Ammon's horn (tissue), 1 donor: ENCODE measurements around the gene TNS1.
A peak's percentile ranks its signal among the peaks of the same experiment; 100 is the strongest.

Experiments
- DNase-seq: peaks from one replicate; pipeline ENCODE4 v3.0.0-alpha.2; 2016; ENCODE audit warnings: low spot score

Gene TNS1

DNA sequence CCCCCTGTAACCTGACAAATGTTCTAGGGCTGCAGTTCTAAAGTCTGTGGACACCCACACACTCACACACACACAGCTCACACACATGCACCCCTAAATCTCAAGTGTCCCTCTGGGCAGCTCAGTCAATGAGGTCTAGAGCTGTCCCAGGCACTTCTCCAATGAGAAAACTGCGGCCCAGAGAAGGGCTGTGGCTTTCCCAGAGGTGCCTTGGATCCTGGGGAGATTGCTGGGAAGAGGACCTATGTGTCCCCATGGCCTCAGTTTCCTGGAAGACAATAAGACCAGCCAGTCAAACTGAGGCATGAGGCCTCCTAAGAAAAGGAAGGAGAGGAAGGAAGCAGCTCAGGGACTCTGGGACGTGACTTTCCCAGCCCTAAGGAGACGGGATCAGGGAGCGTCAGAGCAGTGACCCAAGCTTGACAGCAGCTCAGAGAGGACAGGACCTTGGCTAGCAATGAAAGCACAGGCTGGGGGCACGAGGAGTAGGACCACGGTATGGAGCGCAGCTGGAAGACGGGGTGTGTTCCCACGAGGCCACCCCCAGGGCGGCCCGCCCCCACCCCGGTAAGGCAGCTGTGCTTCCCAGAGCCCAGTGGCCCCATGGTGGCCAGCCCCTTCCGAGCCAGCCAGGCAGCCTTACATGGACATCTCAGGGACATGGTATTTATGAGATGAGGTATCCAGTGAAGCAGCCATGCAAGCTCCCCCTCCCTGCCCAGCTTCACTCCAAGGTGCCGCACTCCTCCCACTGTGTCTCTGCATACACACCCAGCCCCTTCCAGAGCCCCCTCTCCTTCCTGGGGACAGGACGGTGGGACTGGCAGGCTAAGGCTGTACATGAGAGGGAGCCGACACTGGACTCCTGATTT lies 46.0 kb downstream of the TNS1 start:
- DNase-seq = no peak

DNA sequence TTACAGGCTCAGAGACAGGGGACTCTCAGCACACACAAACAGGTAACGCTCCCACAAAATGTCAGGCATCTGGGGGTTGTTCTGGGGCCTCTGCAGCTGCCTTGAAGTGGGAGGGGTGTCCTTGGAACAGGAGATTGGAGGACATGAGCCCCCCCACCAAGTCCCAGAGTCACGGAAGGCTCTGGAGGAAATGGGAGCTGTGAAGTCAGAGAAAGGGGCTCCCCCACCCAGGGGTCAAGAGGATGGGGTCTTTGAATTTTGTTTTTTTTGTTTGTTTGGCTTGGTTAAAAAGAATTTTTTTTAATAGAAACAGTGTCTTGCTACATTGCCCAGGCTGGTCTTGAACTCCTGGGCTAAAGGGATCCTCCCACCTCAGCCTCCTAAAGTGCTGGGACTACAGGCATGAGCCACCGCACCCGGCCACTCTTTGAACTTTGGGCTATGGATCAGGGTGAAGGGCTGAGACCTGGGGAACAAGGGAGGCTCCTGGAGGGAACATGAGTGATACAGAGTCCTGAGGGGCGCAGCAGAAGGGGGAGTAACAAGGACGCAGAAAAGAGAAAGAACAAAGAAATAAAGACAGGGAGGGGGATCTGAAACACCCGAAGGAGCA lies 46.8 kb downstream of the TNS1 start:
- no peak for DNase-seq

DNA sequence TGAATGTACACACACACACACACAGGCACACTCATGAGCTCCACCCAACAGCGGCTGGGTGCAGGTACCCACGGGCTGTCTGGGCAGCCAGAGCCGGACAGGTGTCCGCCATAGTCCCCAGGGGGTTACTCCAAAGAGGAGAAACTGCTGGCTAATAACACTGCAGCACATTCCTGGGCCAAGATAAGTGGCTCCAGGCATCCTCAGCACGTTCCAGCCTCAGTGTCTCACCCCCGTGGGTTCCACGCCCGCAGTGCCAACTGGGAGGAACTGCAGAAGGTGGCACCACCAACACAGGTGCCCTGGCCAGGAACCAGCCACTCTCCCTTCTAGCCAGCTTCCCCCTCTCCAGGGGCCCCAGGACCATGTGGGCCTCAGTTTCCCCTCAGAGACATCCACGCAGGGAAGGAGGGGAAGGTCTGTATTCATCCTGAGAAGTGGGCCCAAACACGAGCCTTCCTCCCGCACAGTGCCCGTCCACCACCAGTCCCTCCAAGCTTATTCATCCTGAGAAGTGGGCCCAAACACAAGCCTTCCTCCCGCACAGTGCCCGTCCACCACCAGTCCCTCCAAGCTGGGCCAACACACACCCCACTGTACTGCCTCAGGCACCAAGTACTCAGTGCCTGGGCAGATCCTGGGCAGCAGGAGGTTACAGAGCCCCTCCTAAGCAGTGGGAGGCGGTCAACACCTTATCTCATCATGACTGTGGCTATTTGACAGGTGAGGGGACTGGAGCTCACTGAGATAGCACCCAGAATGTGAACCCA lies 47.6 kb downstream of the TNS1 start:
- DNase-seq = no peak

- DNase-seq = no peak
Measured at GRCh38 chr2:217954469-217954868, 48.3 kb downstream of the TNS1 start.

DNA sequence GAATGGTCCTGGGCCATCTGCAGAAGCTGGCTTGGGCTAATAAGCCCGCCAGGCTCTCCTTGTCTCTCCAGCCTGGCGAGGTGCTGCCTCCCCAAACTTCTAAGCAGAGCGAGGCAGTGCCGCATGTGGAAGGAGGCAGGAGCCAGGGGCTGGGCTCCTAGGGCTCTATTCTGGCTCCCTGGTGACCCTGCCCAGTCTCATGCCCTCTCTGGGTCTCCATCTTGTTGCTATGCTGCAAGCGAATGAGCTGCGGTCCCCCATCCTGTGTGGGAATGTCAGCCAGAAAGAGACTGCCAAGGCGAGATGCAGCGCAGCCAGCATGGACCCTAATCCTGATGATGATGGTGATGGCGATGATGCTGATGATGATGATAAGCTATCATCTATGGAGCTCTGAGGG lies 48.7 kb downstream of the TNS1 start:
- DNase-seq = no peak

GRCh38 chr2:217953531-217953932 lies 49.3 kb downstream of the TNS1 start:
- no peak for DNase-seq

GRCh38 chr2:217953011-217953481 lies 49.7 kb downstream of the TNS1 start:
- DNase-seq = no peak

- no peak for DNase-seq
Measured at GRCh38 chr2:217952409-217952808, 50.4 kb downstream of the TNS1 start.

- no peak for DNase-seq
Measured at GRCh38 chr2:217951521-217952247, 51.1 kb downstream of the TNS1 start.

DNA sequence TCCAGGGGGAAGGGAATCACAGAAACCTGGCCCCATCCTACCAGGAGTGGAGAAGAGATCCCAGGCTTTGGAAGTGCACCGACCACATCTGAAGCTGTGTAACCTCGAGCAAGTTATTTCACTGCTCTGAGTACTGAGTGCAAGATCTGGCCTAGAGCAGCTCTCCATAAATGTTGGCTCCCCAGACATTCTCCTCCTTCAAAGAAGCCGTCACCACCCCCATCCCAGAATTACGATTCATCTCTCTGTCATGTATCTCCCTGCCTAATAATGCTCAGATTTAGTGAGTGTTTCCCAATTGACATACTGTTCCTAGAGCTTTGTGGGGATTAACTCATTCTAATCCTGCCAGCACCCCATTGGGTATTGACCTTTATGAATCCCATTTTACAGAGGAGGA lies 51.7 kb downstream of the TNS1 start:
- no peak for DNase-seq

GRCh38 chr2:217950401-217950871 lies 52.4 kb downstream of the TNS1 start:
- no peak for DNase-seq

GRCh38 chr2:217949447-217949846 lies 53.3 kb downstream of the TNS1 start:
- no peak for DNase-seq

DNA sequence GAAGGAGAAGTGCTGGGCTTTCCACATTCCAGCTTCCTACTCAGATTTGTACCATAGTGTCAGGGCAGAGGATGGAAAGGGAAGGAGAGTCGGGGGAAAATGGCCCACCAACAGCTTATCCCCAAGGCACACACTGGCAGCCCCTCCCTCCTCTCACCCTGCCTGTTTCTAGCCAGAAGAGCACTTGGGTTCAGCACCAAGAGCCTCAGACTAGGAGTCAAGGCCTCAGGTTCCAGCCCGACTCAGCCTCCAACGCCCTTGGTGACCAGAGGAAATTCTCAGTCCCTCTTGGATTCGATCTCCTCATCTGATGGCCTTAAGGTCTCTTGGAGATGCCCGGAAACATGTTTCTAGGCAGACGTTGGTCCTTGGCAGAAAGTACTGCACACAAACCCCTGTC lies 53.9 kb downstream of the TNS1 start:
- DNase-seq = no peak

GRCh38 chr2:217948351-217948791 lies 54.4 kb downstream of the TNS1 start:
- no peak for DNase-seq

DNA sequence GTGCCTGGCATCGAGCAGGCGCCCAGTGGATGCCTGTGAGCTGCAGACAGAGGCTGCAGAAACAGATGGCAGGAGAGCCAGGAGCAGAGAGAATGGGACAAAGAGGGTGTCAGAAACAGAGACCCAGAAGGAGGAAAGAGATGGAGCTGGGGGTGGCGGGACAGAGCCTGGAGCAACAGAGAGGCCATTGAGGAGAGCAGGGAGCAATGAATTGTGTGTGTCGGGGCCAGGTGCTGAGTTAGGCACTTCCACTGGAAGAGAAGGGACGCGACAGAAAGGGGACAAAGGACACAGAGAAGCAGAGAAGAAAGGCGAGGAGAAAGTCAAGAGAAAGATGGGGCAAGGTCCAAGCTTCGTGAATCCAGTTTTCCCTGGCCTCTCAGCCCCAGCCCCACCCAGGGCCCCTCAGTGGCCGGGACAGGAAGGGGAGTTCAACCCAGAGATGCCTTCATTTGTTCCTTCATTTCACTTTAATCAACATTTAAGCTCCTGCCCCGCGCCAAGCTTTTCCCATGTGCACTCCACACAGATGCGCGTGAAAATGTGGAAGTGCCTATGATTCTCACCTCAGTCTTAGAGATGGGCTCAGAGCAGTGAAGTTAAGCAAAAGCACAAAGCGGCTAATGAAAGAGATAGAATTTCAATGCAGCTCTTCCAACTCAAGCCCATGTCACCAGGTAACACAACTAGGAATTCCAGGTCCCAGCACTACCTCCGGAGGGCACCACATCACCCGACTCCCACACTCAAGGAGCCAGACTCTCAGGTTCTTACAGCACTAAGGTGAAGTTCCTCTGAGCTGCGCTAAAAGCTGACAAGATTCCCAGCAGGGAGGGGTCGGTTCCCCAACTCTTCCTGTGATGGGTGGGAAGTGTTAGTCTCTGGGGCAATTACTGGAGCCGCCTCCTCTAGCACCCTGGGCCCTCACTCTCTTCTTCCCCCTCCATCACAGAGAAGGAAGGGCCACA lies 55.1 kb downstream of the TNS1 start:
- peak; percentile 77 for DNase-seq

DNA sequence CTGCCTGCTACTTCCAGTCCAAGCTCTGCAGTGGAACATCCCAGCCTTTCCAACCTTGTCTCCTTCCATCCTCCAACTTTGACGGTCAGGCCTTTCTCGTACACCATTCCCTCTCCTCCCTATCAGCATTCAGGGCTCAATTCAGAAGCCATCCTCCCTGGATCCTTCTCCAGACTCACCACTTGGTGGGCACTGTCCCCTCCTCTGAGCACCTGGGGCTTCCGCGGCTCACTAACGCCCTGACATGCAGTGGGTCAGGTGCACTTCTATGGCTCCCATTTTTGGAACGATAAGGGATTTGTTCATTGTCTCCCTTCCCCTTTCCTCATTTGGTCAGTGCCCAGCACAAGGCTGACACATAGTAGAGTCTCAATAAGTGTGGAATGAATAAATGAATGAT lies 56.7 kb downstream of the TNS1 start:
- no peak for DNase-seq

- no peak for DNase-seq
Measured at GRCh38 chr2:217945530-217945929, 57.3 kb downstream of the TNS1 start.

GRCh38 chr2:217944923-217945322 lies 57.9 kb downstream of the TNS1 start:
- no peak for DNase-seq

DNA sequence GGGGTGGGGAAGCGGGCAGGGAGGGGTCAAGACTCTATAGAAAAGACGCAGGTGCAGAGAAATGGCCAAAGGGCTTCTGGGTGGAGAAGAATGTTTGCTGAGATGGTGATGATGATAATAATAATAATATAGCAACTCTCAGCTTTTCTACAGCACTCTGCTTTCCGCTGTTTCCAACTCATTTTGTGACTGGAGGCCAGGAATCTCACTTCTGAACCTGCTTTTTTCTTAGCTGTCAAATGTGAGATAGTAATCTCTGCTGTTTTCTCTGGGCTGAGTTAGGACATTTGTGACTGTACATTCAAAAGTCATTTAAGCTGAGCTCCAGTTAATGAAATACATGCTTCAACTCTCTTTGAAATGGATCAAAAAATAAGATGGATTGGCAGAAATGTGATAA lies 58.4 kb downstream of the TNS1 start:
- no peak for DNase-seq

DNA sequence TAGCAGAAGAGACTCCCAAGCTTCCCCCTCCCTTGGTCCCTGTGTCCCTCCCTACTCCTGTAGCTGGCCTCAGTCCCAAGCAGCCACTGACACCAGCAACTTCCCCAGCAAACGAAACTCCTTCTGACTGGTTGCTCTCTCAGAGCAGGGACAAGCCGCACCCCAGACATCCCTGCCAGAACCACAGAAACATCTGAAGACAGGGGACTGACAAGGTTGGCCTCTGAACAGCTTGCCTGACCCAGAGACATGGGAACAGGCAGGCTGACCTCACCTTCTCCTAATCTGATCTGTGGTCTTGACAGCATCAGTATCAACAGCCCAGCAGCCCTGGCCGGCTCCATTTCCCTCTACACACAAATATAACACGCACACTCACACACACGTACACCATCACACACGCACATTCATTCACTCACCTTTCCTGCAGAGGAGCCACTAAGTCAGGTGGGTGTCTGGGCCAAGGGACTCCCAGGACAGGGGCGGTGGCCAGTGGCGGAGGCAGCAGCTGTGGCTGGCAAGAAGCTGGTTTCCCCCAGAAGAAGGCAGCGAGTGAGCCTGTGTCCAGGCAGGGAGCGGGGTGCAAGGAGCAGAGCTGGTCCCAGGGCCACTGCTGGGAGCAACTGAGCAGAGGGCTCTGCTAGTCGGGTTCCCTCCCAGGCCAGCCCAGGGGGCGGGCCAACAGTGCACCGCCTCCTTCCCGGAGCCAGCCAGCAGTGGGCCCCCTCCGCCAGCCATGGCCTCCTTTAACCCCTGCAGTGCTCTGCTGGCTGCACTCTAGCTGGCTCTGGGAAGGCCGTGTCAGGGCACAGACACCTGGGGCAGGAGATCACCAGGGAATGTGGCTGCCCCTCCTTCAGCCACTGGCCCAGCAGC lies 59.1 kb downstream of the TNS1 start:
- DNase-seq = peak; percentile 89
